H1 (cell line): ENCODE results near the gene BTBD9. TPM values are rescaled to one million over a fixed set of nuclear protein-coding genes. Genes with fewer than 3 reads are reported as not detected.

ENCODE experiments used
- CTCF ChIA-PET: fragments of 300-600 bp; sonication (Branson Sonifier 250); formaldehyde crosslinking; loops from one replicate; lab custom pipeline; 2021; ENCODE audit not compliant: partially characterized antibody; lab: Charles Lee
- POLR2A ChIA-PET: fragments of 300-600 bp; sonication (Branson Sonifier 250); formaldehyde crosslinking; loops from one replicate; lab custom pipeline; 2021; ENCODE audit warnings: inconsistent platforms; ENCODE audit not compliant: partially characterized antibody; lab: Charles Lee
- DNase-seq, 2 experiments: peaks; one replicate each; pipeline versions ENCODE4 v3.0.0 to v3.0.0-alpha.2; 2010 to 2022; ENCODE audit warnings: low spot score in 2 of 2, low read depth in 1 of 2, mixed read lengths in 1 of 2
- FAIRE-seq: peaks from 2 replicates; lab custom pipeline; 2011; peaks lifted over from hg19 to GRCh38; lab: Jason Lieb, UNC
- H2AFZ ChIP-seq: 2 replicates; pipeline ENCODE4 v1.8.1; 2012; ENCODE audit warnings: low read length, inconsistent platforms
- H2AK5ac ChIP-seq: 2 replicates; pipeline ENCODE4 v1.6.1; 2013; ENCODE audit warnings: low read depth, low read length
- H2BK120ac ChIP-seq: replicated peaks from 2 replicates; pipeline ENCODE3; 2013; ENCODE audit warnings: low read depth, low read length, inconsistent platforms
- H2BK12ac ChIP-seq: 2 replicates; pipeline ENCODE4 v1.6.1; 2013; ENCODE audit warnings: low read depth, low read length
- H2BK15ac ChIP-seq: 2 replicates; pipeline ENCODE4 v1.6.1; 2013; ENCODE audit warnings: low read length
- H2BK20ac ChIP-seq: 2 replicates; pipeline ENCODE4 v1.6.1; 2013; ENCODE audit warnings: low read length
- H2BK5ac ChIP-seq: 2 replicates; pipeline ENCODE4 v1.6.1; 2013; ENCODE audit warnings: low read depth, low read length
- H3K14ac ChIP-seq: 2 replicates; pipeline ENCODE4 v1.6.1; 2013; ENCODE audit warnings: inconsistent platforms; ENCODE audit not compliant: insufficient read length
- H3K18ac ChIP-seq: 2 replicates; pipeline ENCODE4 v1.6.1; 2013; ENCODE audit warnings: low read length; ENCODE audit errors: extremely low read depth
- H3K23ac ChIP-seq: 2 replicates; pipeline ENCODE4 v1.6.1; 2013; ENCODE audit warnings: inconsistent platforms; ENCODE audit not compliant: insufficient read length
- H3K23me2 ChIP-seq: 2 replicates; pipeline ENCODE4 v1.6.1; 2013; ENCODE audit warnings: low read depth, low read length
- H3K27ac ChIP-seq: 2 replicates; pipeline ENCODE4 v1.6.1; 2011; ENCODE audit warnings: low read depth, low read length, inconsistent platforms
- H3K27me3 ChIP-seq, 4 experiments: replicated peaks in 1 of 4; 1 replicate in 1 of 4; 2 replicates in 3 of 4; pipeline versions ENCODE4 v1.6.1 to v1.8.1; 2011 to 2013; ENCODE audit warnings: low read length in 3 of 4, mild to moderate bottlenecking in 3 of 4, inconsistent platforms in 2 of 4, mixed read lengths in 2 of 4, moderate library complexity in 1 of 4; ENCODE audit not compliant: control insufficient read depth in 3 of 4, insufficient read depth in 3 of 4; ENCODE audit errors: extremely low read depth in 1 of 4
- H3K36me3 ChIP-seq, 4 experiments: 2 replicates each; pipeline versions ENCODE4 v1.6.1 to v1.8.1; 2011 to 2013; ENCODE audit warnings: mild to moderate bottlenecking in 4 of 4, low read length in 3 of 4, moderate library complexity in 2 of 4, control low read depth in 1 of 4, inconsistent platforms in 1 of 4; ENCODE audit not compliant: insufficient read depth in 4 of 4, control insufficient read depth in 2 of 4
- H3K4ac ChIP-seq: replicated peaks from 2 replicates; pipeline ENCODE3; 2013; ENCODE audit warnings: low read length, low read depth, mixed read lengths, inconsistent platforms; ENCODE audit not compliant: insufficient read length
- H3K4me1 ChIP-seq, 4 experiments: replicated peaks in 1 of 4; 1 replicate in 1 of 4; 2 replicates in 3 of 4; pipeline versions ENCODE4 v1.6.1 to v1.8.1; 2011 to 2013; ENCODE audit warnings: low read length in 3 of 4, inconsistent platforms in 2 of 4, mixed read lengths in 1 of 4; ENCODE audit not compliant: insufficient read depth in 4 of 4, control insufficient read depth in 3 of 4
- H3K4me2 ChIP-seq, 2 experiments: 2 replicates each; pipeline versions ENCODE4 v1.6.1 to v1.8.1; 2011 to 2013; ENCODE audit warnings: low read depth in 2 of 2, low read length in 2 of 2, control low read depth in 1 of 2, inconsistent platforms in 1 of 2, mild to moderate bottlenecking in 1 of 2; ENCODE audit not compliant: insufficient read depth in 1 of 2
- H3K4me3 ChIP-seq, 4 experiments: fragments of 200-600, 300-600 bp in 1 of 4; sonication (generic), shearing (Covaris generic), sonication (Bioruptor Twin) in 1 of 4; 2 replicates each; pipeline versions ENCODE4 v1.5.1 to v1.8.1; 2011 to 2016; ENCODE audit warnings: low read length in 4 of 4, low read depth in 3 of 4, control low read depth in 2 of 4, inconsistent platforms in 2 of 4, mild to moderate bottlenecking in 2 of 4, mixed read lengths in 1 of 4, moderate library complexity in 1 of 4; ENCODE audit not compliant: insufficient read depth in 2 of 4; ENCODE audit errors: extremely low read depth in 1 of 4
- H3K56ac ChIP-seq: replicated peaks from 2 replicates; pipeline ENCODE3; 2013; ENCODE audit warnings: low read depth, mild to moderate bottlenecking, mixed read lengths, low read length, inconsistent platforms; ENCODE audit not compliant: insufficient read length
- H3K79me1 ChIP-seq: 2 replicates; pipeline ENCODE4 v1.6.1; 2013; ENCODE audit warnings: low read depth, low read length, control low read depth
- H3K79me2 ChIP-seq, 2 experiments: 2 replicates each; pipeline versions ENCODE4 v1.6.1 to v1.8.1; 2012 to 2013; ENCODE audit warnings: low read length in 2 of 2, mild to moderate bottlenecking in 2 of 2, inconsistent platforms in 1 of 2; ENCODE audit not compliant: insufficient read depth in 2 of 2, control insufficient read depth in 1 of 2
- H3K9ac ChIP-seq, 4 experiments: replicated peaks in 1 of 4; 1 replicate in 1 of 4; 2 replicates in 3 of 4; pipeline versions ENCODE4 v1.6.1 to v1.8.1; 2011 to 2013; ENCODE audit warnings: low read depth in 3 of 4, low read length in 3 of 4, control low read depth in 2 of 4, mild to moderate bottlenecking in 2 of 4, moderate library complexity in 2 of 4, inconsistent platforms in 1 of 4; ENCODE audit errors: extremely low read depth in 1 of 4
- H3K9me3 ChIP-seq, 2 experiments: 2 replicates each; pipeline versions ENCODE4 v1.6.1 to v1.8.1; 2012 to 2013; ENCODE audit warnings: mild to moderate bottlenecking in 2 of 2, moderate library complexity in 2 of 2, control low read depth in 1 of 2, inconsistent platforms in 1 of 2, low read depth in 1 of 2, low read length in 1 of 2, mixed read lengths in 1 of 2; ENCODE audit not compliant: insufficient read depth in 2 of 2
- H4K20me1 ChIP-seq, 2 experiments: replicated peaks in 1 of 2; 2 replicates each; pipeline versions ENCODE3 to v1.8.1; 2011 to 2013; ENCODE audit warnings: inconsistent platforms in 2 of 2, low read length in 2 of 2, mild to moderate bottlenecking in 1 of 2; ENCODE audit not compliant: insufficient read depth in 2 of 2, control insufficient read depth in 1 of 2
- H4K5ac ChIP-seq: 2 replicates; pipeline ENCODE4 v1.6.1; 2013; ENCODE audit warnings: low read length, low read depth, mixed read lengths, inconsistent platforms; ENCODE audit not compliant: insufficient read length
- H4K8ac ChIP-seq: 2 replicates; pipeline ENCODE4 v1.8.0; 2013; ENCODE audit warnings: mild to moderate bottlenecking, moderate library complexity, low read length, inconsistent platforms; ENCODE audit not compliant: insufficient read depth; ENCODE audit errors: extremely low read depth
- H4K91ac ChIP-seq: replicated peaks from 2 replicates; pipeline ENCODE3; 2013; ENCODE audit warnings: low read length, mixed read lengths, inconsistent platforms; ENCODE audit not compliant: insufficient read length
- CBX5 ChIP-seq: fragments of 300-800, 300-1000 bp; sonication (generic); IDR thresholded peaks from 2 replicates; pipeline ENCODE4 v1.7.1; 2016; ENCODE audit warnings: antibody characterized with exemption, low read length, low read depth
- CEBPB ChIP-seq: IDR thresholded peaks from 2 replicates; pipeline ENCODE4 v1.6.1; 2012; ENCODE audit warnings: low read depth, low read length
- FOSL1 ChIP-seq: IDR thresholded peaks from 2 replicates; pipeline ENCODE4 v1.6.1; 2011; ENCODE audit warnings: mild to moderate bottlenecking, low read depth, low read length, moderate library complexity; ENCODE audit not compliant: insufficient read depth
- GTF2F1 ChIP-seq: IDR thresholded peaks from 2 replicates; pipeline ENCODE4 v1.6.1; 2012; ENCODE audit warnings: low read depth, low read length, improper control_type of control experiment, borderline replicate concordance
- KDM4A ChIP-seq: IDR thresholded peaks from one replicate; pipeline ENCODE4 v1.7.1; 2012; ENCODE audit warnings: low read depth, mild to moderate bottlenecking, moderate library complexity, low read length, inconsistent platforms; ENCODE audit not compliant: severe bottlenecking
- RXRA ChIP-seq: IDR thresholded peaks from 2 replicates; pipeline ENCODE4 v1.6.1; 2011; ENCODE audit warnings: low read depth, mild to moderate bottlenecking, low read length, moderate library complexity; ENCODE audit not compliant: insufficient read depth
- SAP30 ChIP-seq: fragments of 300-600 bp; sonication (generic); IDR thresholded peaks from 2 replicates; pipeline ENCODE4 v1.7.1; 2012; ENCODE audit warnings: low read length, moderate library complexity, mild to moderate bottlenecking, inconsistent platforms; ENCODE audit not compliant: insufficient read depth, insufficient replicate concordance
- SIRT6 ChIP-seq: IDR thresholded peaks from one replicate; pipeline ENCODE4 v1.7.1; 2012; ENCODE audit warnings: low read length, inconsistent platforms
- TEAD4 ChIP-seq: IDR thresholded peaks from 2 replicates; pipeline ENCODE4 v1.6.1; 2012; ENCODE audit warnings: low read depth, low read length, inconsistent platforms, mixed read lengths
- WGBS, 2 experiments: shearing (Covaris generic) in 1 of 2; methylation state at CpG; one replicate each; pipeline versions ENCODE4 v1.1.6 to v1.1.7; 2013 to 2015; ENCODE audit warnings: low lambda C conversion rate in 2 of 2, mixed read lengths in 2 of 2, inconsistent platforms in 1 of 2, low coverage in 1 of 2, missing lambda C conversion rate in 1 of 2; ENCODE audit not compliant: insufficient replicate concordance in 2 of 2, insufficient coverage in 1 of 2, insufficient read length in 1 of 2; ENCODE audit errors: extremely low coverage in 1 of 2, missing lambda C conversion rate in 1 of 2; 5-methylcytosine and 5-hydroxymethylcytosine counted together
- polyA plus RNA-seq, 7 experiments: library from polyadenylated mRNA; depleted of rRNA in 3 of 7; stranded (reverse) in 5 of 7; unstranded in 2 of 7; fragments of >200 nt in 5 of 7; fragments of 200-250 nt in 2 of 7; gene quantifications; 1 replicate in 5 of 7; 2 replicates in 1 of 7; 4 replicates in 1 of 7; pipeline versions ENCODE4 v1.2.1 to v1.2.3, GENCODE V29; 2011 to 2013; ENCODE audit warnings: missing spikeins in 2 of 7, mixed read lengths in 2 of 7
- total RNA-seq: library from RNA; stranded (reverse); fragmentation: NEBNext Ultra II Directional; extraction: Animal tissue kit (Norgen Biotek cat#: 25700); gene quantifications from 2 replicates; pipeline ENCODE4 v1.2.1, GENCODE V29; 2021

BTBD9 gene
- total and polyA plus RNA-seq, 2 of the 8 experiments (the other 6 are each of a cell fraction or from before 2014, with no cell fraction given): 0.92 to 4.1 TPM

- H4K8ac ChIP-seq: no peak overlapping the region
- peaks cover 0 to 4% (median 0%) of the 10 kb centered on the region in 4 experiments; a peak in 1 of 7 replicates for H3K4me1 ChIP-seq
- H2BK120ac ChIP-seq: no peak overlapping the region
- H3K27me3 ChIP-seq: no peaks in the 10 kb centered on the region
- 57% methylated on average over 5 of the region's 5 CpGs; no CpG with 5 or more reads in 1 of the 2 experiments for WGBS, 2 experiments
- no peak overlapping the region for H3K4me3 ChIP-seq
- no peak overlapping the region for H4K5ac ChIP-seq
- H3K23ac ChIP-seq: no peak overlapping the region
- H2BK12ac ChIP-seq: no peak overlapping the region
- no peak overlapping the region for H2BK5ac ChIP-seq
- no peaks in the 10 kb centered on the region for H3K23me2 ChIP-seq
- peak overlapping the region; percentile 79 for H3K14ac ChIP-seq
- H3K27ac ChIP-seq: no peak overlapping the region
- no peaks in the 10 kb centered on the region for H3K79me2 ChIP-seq
- no peak for DNase-seq
- H3K9ac ChIP-seq: no peak overlapping the region
- TF ChIP-seq RXRA (no peak), CEBPB (no peak), SIRT6 (no peak), CBX5 (no peak), GTF2F1 (no peak), KDM4A (no peak), FOSL1 (no peak), TEAD4 (no peak), SAP30 (no peak)
- no peaks in the 10 kb centered on the region for H3K9me3 ChIP-seq
- ChIA-PET POLR2A (interaction anchor here (1.3 kb wide), 1 partner anchor 784 kb away, joined by 3 read pairs; no protein-coding TSS in a partner anchor), CTCF (interaction anchor here (0.7 to 1.5 kb wide), 4 partner anchors 55 to 862 kb away, joined by 3 to 4 read pairs (median 3); no protein-coding TSS in a partner anchor)
- H2BK20ac ChIP-seq: no peak overlapping the region
- no peak overlapping the region for H2AFZ ChIP-seq
- H3K4ac ChIP-seq: no peak overlapping the region
- H3K4me2 ChIP-seq: no peak overlapping the region
- no peaks in the 10 kb centered on the region for H3K36me3 ChIP-seq
- H4K20me1 ChIP-seq: no peaks in the 10 kb centered on the region
- H3K79me1 ChIP-seq: no peaks in the 10 kb centered on the region
- no peak for FAIRE-seq
- H2BK15ac ChIP-seq: no peak overlapping the region
- no peak overlapping the region for H4K91ac ChIP-seq
- H2AK5ac ChIP-seq: no peak overlapping the region
- no peak overlapping the region for H3K56ac ChIP-seq
- H3K18ac ChIP-seq: no peak overlapping the region
These were observed 72.3 kb downstream of the BTBD9 start for GRCh38 chr6:38567436-38567835.
